ENCODE measurements around the gene DEK.

DNA sequence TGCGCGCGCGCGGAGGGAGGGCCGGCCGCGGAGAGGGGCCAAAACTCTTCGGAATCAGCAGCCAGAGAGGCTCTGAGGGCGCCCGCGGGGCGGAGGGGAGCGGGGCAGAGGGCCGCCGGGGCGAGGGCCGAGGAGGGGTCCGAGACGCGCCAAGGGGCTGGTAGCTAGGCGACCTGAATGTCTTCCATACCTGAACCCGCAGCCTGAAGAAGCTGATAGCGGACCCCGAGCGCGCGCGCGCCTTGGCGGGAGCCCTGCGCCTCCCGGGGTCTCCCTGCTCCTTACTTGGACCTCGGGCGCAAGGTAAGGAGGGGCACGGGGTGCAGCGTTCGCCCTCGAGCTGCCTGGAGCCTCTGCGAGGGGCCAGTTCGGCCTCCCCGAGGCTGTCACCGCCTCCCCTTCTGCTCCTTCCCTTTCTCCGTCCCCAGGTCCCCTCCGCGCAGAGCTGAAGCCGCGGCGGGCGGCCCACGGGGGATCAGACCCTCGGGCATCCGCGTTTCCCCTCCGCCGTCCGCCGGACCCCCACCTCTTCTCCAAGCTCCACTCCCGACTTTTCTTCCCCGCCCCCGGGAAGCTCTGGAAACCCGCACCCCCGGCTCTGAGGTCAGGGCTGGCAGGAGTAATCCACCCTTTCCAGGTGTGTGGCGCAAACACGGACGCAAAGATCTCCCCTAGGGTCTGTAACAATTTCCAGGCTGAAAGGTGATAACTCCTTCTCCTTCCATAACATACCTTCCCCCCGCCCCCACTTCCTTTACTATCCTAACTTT, 13.1 kb upstream of the DEK start:
- TF ChIP-seq, protein P1, sequence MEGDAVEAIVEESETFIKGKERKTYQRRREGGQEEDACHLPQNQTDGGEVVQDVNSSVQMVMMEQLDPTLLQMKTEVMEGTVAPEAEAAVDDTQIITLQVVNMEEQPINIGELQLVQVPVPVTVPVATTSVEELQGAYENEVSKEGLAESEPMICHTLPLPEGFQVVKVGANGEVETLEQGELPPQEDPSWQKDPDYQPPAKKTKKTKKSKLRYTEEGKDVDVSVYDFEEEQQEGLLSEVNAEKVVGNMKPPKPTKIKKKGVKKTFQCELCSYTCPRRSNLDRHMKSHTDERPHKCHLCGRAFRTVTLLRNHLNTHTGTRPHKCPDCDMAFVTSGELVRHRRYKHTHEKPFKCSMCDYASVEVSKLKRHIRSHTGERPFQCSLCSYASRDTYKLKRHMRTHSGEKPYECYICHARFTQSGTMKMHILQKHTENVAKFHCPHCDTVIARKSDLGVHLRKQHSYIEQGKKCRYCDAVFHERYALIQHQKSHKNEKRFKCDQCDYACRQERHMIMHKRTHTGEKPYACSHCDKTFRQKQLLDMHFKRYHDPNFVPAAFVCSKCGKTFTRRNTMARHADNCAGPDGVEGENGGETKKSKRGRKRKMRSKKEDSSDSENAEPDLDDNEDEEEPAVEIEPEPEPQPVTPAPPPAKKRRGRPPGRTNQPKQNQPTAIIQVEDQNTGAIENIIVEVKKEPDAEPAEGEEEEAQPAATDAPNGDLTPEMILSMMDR (IDR thresholded peaks at IDR 0.05; ENCODE audit: low read length) = no peak
- no peak for TF ChIP-seq EZH2 (IDR thresholded peaks at IDR 0.05; ENCODE audit: borderline replicate concordance, low read length)

Measured in OCI-LY1 (cell line).